Caki2 (cell line): ENCODE data around the gene C12orf56. TPM values are rescaled to one million over a fixed set of nuclear protein-coding genes. Genes with fewer than 3 reads are reported as not detected.
"Not testable (repeated sequence)": the region's sequence is repeated elsewhere in the genome, so short reads cannot be mapped to it uniquely, and the experiment has no call there.

Experiments used
- DNase-seq: peaks from one replicate; pipeline ENCODE4 v3.0.0-alpha.2; 2015; ENCODE audit warnings: low read depth
- in situ Hi-C: cut with HindIII; loops from 2 replicates; pipeline ENCODE4 v1.10.0; 2016; ENCODE audit warnings: low sequenced_read_pairs, low pct_unique_long_range_greater_than_20kb, mixed read lengths
- total RNA-seq: library from RNA; depleted of rRNA; stranded (reverse); fragments of >200 nt; shearing (Covaris generic); gene quantifications from 2 replicates; pipeline ENCODE4 v1.2.3, GENCODE V29; 2014; ENCODE audit warnings: low replicate concordance

The C12orf56 gene
- total RNA-seq, 1 experiment from 2014 or later: not detected

DNA sequence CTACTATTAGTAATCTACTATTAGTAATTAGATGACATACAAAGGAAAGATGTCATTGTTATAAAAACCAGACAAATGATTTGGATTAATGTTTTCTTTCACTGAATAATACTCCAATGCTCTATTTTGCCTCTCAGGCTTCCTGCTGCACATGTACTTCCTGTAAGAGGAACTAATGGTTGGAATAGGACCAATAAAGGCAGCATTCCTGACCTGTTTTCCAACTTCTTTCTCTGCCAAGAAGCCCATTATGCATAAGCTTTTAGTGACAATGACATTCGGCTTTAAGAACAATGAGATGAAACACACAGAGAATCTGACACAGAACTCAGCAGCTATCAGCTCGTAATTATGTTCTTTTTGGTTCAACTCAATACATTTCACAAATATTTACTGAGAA, 5.2 kb upstream of the C12orf56 start:
- in situ Hi-C loops: no loop called here
- DNase-seq: no peak

DNA sequence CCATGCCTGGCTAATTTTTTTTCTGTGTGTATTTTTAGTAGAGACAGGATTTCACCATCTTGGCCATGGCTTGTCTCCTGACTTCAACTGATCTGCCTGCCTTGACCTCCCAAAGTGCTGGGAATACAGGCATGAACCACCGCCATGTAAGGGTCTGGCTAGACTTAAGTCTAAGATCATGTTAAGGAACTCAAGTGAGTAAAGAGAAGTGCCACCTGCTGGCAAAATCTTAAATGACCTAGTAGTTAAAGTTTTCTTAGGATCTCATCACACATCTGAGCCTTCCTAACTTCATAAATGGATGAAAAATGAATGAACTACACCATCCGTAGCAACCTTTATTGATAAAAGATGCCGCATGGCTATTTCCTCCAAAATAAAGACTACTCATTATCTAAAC, 1.7 kb upstream of the C12orf56 start:
- in situ Hi-C loops: no loop called here
- no peak for DNase-seq

DNA sequence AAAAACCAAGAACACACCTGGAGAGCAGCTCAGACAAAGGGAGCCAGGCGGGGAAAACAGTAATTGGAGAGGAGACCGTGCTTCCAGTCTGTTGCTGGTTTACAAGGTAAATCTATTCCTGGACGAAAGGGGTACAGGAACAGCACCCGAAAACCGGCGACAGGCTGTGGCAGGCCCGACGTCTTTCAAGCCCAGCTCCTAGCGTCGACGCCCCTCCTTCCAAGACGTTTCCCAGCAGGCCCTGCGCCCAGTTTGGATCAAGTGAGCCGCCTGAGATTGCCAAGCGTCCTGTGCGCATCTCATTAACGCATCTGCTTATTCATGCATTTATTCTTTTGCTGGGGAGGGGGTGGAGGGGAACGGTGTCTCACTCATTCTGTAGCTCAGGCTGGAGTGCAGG, 1.4 kb downstream of the C12orf56 start:
- in situ Hi-C loops: no loop called here

DNA sequence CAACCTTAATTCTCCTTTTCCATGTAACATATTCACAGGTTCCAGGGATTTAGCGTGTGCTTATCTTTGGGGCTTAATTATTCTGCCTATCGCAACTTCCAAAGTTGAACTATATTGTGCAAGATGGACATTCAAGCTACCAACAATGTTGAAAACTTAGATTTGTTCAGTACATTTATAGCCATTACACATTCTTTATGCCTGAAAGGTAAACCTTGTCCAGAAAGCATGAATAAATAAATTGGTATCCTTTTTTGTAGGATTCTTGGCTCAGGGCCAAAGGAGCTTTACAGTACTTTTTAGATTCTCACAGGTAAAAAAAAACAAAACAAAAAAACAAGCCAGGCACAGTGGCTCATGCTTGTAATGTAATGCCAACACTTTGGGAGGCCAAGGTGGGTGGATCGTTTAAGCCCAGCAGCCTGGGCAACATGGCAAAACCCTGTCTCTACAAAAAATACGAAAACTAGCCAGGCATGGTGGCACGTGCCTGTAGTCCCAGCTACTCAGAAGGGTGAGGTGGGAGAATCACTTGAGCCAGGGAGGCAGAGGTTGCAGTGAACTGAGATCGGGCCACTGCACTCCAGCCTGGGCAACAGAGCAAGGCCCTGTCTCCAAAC, 3.3 kb downstream of the C12orf56 start:
- in situ Hi-C loops: no loop called here
- no peak for DNase-seq

More for the DNA sequence above, 1.4 kb downstream of the C12orf56 start:
- no peak for DNase-seq

DNA sequence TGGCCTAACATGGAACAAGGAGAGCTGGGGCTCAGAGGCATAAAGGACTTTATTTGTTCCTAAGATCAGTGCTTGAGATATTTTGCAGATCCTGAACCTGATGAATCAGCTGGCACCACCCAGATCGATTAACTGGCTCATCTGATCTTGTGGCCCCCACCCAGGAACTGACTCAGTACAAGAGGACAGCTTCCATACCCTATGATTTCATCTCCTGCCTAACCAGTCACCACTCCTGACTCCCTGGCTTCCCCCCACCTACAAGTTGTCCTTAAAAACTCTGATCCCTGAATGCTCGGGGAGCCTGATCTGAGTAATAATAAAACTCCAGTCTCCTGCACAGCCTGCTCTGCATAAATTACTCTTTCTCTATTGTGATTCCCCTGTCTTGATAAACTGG, 5.1 kb downstream of the C12orf56 start:
- in situ Hi-C loops: no loop called here
- DNase-seq: no peak

- in situ Hi-C loops: no loop called here
- no peak for DNase-seq
These were observed 5.5 kb downstream of the C12orf56 start for GRCh38 chr12:64385019-64385418.

DNA sequence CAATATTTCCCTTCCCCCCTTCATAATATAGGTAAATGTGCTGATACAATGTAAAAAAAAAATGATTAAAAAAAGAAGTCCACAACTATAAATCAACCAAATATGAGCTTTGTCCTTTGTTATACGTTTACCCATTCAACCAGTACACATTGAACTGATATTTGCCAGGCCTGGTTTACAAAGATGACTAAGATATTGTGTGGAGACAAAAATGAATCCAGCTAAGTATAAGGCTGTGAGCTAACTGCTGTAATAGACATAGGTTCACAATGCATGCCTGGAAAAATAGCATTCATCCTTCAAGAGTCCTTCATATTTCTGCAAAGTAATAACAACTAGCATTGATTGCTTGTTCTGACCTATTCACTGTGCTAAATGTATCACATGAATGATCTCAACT, 6.9 kb downstream of the C12orf56 start:
- in situ Hi-C loops: no loop called here
- DNase-seq: no peak

GRCh38 chr12:64362721-64363305, 27.7 kb downstream of the C12orf56 start:
- no peak for DNase-seq
- in situ Hi-C loops: no loop called here

DNA sequence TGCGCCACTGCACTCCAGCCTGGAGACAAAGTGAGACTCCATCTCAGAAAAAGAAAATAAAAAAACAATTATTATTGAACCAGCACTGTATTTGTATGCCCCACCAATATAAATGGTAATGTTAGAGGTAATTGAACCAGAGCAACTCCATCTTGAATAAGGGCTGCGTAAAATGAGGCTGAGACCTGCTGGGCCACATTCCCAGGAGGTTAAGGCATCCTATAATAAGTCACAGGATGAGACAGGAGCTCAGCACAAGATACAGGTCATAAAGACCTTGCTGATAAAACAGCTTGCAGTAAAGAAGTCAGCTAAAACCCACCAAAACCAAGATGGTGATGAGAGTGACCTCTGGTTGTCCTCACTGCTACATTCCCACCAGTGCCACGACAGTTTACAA, 29.4 kb downstream of the C12orf56 start:
- in situ Hi-C loops, DNase-seq: not testable (repeated sequence)

GRCh38 chr12:64356209-64356608, 34.3 kb downstream of the C12orf56 start:
- in situ Hi-C loops, DNase-seq: not testable (repeated sequence)

DNA sequence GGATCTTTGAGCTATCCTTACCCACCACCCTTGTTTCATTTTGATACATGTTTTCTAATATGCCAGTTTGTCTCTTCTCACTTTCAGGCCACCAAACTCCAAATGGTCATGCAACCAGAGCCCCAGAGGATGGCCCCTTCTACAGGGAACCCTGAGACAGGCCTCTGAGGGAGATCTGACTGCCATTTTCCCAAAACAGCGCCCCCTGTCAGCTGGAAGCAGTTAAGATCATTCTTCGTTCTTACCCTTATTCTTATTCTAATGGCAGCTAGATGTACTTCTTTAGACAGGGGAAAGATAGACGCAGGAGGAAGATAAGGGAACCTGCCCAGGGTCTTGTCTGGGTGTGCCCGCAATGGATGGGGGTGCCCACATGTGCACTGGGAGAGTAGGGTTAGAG, 38.4 kb downstream of the C12orf56 start:
- DNase-seq: no peak
- in situ Hi-C loops: no loop called here

GRCh38 chr12:64351265-64351664, 39.3 kb downstream of the C12orf56 start:
- in situ Hi-C loops: no loop called here
- DNase-seq: no peak

DNA sequence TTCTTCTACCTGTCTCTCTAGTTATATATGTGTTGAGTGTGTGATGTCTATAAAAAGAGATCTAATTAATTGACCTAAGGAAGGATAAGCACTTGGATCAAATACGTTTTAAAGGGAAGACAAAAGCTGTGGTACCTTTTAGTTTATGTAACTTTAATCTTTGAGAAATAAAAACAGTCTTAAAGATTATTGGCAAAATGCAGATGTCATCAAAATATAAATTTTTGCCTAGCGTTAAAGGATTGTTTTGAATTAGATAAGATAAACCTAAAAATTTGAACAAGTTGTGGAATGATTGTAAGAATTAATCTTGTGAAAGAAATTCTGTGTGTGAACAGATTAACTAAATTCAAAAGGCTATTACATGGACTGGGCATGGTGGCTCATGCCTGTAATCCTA, 42.9 kb downstream of the C12orf56 start:
- in situ Hi-C loops: no loop called here
- DNase-seq: no peak

DNA sequence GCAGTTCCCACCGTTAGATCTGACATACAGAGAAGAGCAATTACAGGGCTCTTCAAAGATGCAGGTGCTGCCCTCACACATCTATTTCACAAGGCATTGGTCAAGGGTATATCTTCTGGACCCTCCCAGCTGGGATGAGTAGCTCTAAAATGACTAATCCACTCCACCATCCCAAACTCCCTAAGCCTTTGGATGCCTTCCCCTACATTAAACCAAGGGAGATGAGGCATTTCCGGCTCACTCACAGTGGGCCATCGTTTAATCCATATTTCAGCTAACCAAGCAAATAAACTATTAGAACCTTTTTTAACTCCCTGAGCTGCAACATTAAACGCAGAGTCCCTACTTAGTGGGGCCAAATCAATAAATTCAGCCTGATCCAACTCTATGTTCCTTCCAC, 45.9 kb downstream of the C12orf56 start:
- in situ Hi-C loops, DNase-seq: not testable (repeated sequence)

- in situ Hi-C loops, DNase-seq: not testable (repeated sequence)
These were observed 50.0 kb downstream of the C12orf56 start for GRCh38 chr12:64340546-64340945.

- in situ Hi-C loops: no loop called here
These were observed 54.6 kb downstream of the C12orf56 start for GRCh38 chr12:64335886-64336466.

GRCh38 chr12:64332938-64333337, 57.6 kb downstream of the C12orf56 start:
- in situ Hi-C loops: no loop called here
- DNase-seq: no peak

More at GRCh38 chr12:64335886-64336466, 54.6 kb downstream of the C12orf56 start:
- DNase-seq: no peak

GRCh38 chr12:64332296-64332695, 58.3 kb downstream of the C12orf56 start:
- no peak for DNase-seq
- in situ Hi-C loops: no loop called here

DNA sequence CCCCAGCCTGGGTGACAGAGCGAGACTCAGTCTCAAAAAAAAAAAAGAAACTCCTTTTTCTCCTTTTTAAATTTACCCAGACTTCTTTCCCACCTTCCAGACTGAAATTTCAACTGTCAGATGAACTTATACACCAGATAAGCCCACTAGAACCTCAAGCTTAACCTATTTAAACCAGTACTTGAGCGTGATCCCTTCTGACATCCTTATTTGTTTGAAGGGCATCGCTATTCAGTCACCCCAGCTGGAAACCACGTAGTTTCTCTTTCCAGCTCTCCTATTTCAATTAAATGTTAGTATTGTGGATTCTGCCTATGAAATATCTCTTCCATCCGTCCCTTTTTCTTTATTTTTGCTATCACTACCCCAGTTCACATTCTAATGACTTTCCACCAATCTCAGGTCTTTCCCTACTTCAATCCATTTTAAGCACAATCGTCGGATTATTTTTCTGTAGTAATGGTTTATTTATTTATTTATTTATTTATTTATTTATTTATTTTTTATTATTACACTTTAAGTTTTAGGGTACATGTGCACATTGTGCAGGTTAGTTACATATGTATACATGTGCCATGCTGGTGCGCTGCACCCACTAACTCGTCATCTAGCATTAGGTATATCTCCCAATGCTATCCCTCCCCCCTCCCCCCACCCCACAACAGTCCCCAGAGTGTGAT, 61.4 kb downstream of the C12orf56 start:
- DNase-seq, in situ Hi-C loops: not testable (repeated sequence)
